GM21619 (cell line): ENCODE measurements around the gene TMEM44.
"Not testable (repeated sequence)": the region's sequence is repeated elsewhere in the genome, so short reads cannot be mapped to it uniquely, and the experiment has no call there.

Experiments used
- ATAC-seq: cut with Tn5 transposase; IDR thresholded peaks from one replicate; pipeline ENCODE4 v1.9.1; 2021; ENCODE audit not compliant: unreplicated experiment

Gene TMEM44

GRCh38 chr3:194612221-194612620, 21.0 kb downstream of the TMEM44 start:
- no peak for ATAC-seq

- no peak for ATAC-seq
Measured at GRCh38 chr3:194610689-194611088, 22.5 kb downstream of the TMEM44 start.

GRCh38 chr3:194609601-194610000, 23.6 kb downstream of the TMEM44 start:
- ATAC-seq, result no peak

- ATAC-seq, result no peak
Measured at GRCh38 chr3:194608981-194609380, 24.2 kb downstream of the TMEM44 start.

- no peak for ATAC-seq
Measured at GRCh38 chr3:194607592-194608389, 25.4 kb downstream of the TMEM44 start.

GRCh38 chr3:194606941-194607340, 26.3 kb downstream of the TMEM44 start:
- ATAC-seq, result no peak

- ATAC-seq, result no peak
Measured at GRCh38 chr3:194606163-194606562, 27.1 kb downstream of the TMEM44 start.

GRCh38 chr3:194605314-194605713, 27.9 kb downstream of the TMEM44 start:
- not testable (repeated sequence) for ATAC-seq

- no peak for ATAC-seq
Measured at GRCh38 chr3:194604837-194605236, 28.4 kb downstream of the TMEM44 start.

- no peak for ATAC-seq
Measured at GRCh38 chr3:194604126-194604525, 29.1 kb downstream of the TMEM44 start.

- no peak for ATAC-seq
Measured at GRCh38 chr3:194602669-194603171, 30.5 kb downstream of the TMEM44 start.

- no peak for ATAC-seq
Measured at GRCh38 chr3:194598771-194599557, 34.3 kb downstream of the TMEM44 start.

- no peak for ATAC-seq
Measured at GRCh38 chr3:194596906-194597305, 36.3 kb downstream of the TMEM44 start.

- no peak for ATAC-seq
Measured at GRCh38 chr3:194592798-194593752, 40.1 kb downstream of the TMEM44 start.

- ATAC-seq, result no peak
Measured at GRCh38 chr3:194588741-194589140, 44.5 kb downstream of the TMEM44 start.

GRCh38 chr3:194588236-194588635, 45.0 kb downstream of the TMEM44 start:
- ATAC-seq, result no peak

GRCh38 chr3:194587438-194587931, 45.7 kb downstream of the TMEM44 start:
- ATAC-seq, result no peak

- no peak for ATAC-seq
Measured at GRCh38 chr3:194586836-194587235, 46.4 kb downstream of the TMEM44 start.

GRCh38 chr3:194585880-194586281, 47.3 kb downstream of the TMEM44 start:
- ATAC-seq, result no peak

GRCh38 chr3:194584866-194585265, 48.4 kb downstream of the TMEM44 start:
- no peak for ATAC-seq

- no peak for ATAC-seq
Measured at GRCh38 chr3:194584320-194584776, 48.9 kb downstream of the TMEM44 start.
